K562 (cell line): ENCODE data around the gene ADD3. TPM values are rescaled to one million over a fixed set of nuclear protein-coding genes. Genes with fewer than 3 reads are reported as not detected.
A peak's percentile ranks its signal among the peaks of the same experiment; 100 is the strongest.

ENCODE experiments used
- CCNT2 ChIP-seq: IDR thresholded peaks from 2 replicates; pipeline ENCODE4 v1.6.1; 2011; ENCODE audit warnings: borderline replicate concordance, low read depth, mild to moderate bottlenecking, moderate library complexity, mixed read lengths, low read length; ENCODE audit not compliant: insufficient read length; ENCODE audit errors: extremely low read depth
- CHD1 ChIP-seq: fragments of 200-600 bp; sonication (generic); IDR thresholded peaks from one replicate; pipeline ENCODE4 v1.6.1; 2012; ENCODE audit warnings: mild to moderate bottlenecking, moderate library complexity, low read length, inconsistent platforms
- COPS2 ChIP-seq: fragments of 450-650 bp; conservative IDR thresholded peaks from 2 replicates; pipeline ENCODE4 v1.6.1; 2016; ENCODE audit warnings: mild to moderate bottlenecking, moderate library complexity
- CXXC5 ChIP-seq: fragments of 250-450 bp; sonication (Bioruptor Pico); IDR thresholded peaks from 2 replicates; pipeline ENCODE4 v1.8.0; 2022; ENCODE audit warnings: inconsistent platforms, mild to moderate bottlenecking, moderate library complexity
- ELF2 ChIP-seq: fragments of 250-450 bp; sonication (Bioruptor Pico); IDR thresholded peaks from 2 replicates; pipeline ENCODE4 v1.5.0; 2021; ENCODE audit warnings: mild to moderate bottlenecking
- HBP1 ChIP-seq: fragments of 450-650 bp; formaldehyde crosslinking; IDR thresholded peaks from 2 replicates; pipeline ENCODE4 v1.4.0; 2022; ENCODE audit warnings: missing genetic modification characterization
- HDAC3 ChIP-seq: fragments of 450-650 bp; IDR thresholded peaks from 2 replicates; pipeline ENCODE4 v1.6.1; 2018; ENCODE audit warnings: borderline replicate concordance, mild to moderate bottlenecking, moderate library complexity; ENCODE audit not compliant: partially characterized antibody
- HEY1 ChIP-seq: fragments of 250-450 bp; sonication (Bioruptor Pico); IDR thresholded peaks from 2 replicates; pipeline ENCODE4 v1.5.0; 2020; ENCODE audit warnings: mild to moderate bottlenecking, moderate library complexity, borderline replicate concordance
- MCM7 ChIP-seq, 2 experiments: fragments of 450-650 bp; IDR thresholded peaks; 2 replicates each; pipeline ENCODE4 v1.6.1; 2016 to 2018
- PHTF2 ChIP-seq: fragments of 250-450 bp; sonication (Bioruptor Pico); IDR thresholded peaks from 2 replicates; pipeline ENCODE4 v1.5.0; 2021; ENCODE audit warnings: mild to moderate bottlenecking
- PRDM10 ChIP-seq: fragments of 450-650 bp; IDR thresholded peaks from 2 replicates; pipeline ENCODE4 v1.6.1; 2018; ENCODE audit not compliant: partially characterized antibody
- RBBP5 ChIP-seq: fragments of 200-600 bp; sonication (generic); IDR thresholded peaks from 2 replicates; pipeline ENCODE4 v1.6.1; 2012; ENCODE audit warnings: borderline replicate concordance, mild to moderate bottlenecking, low read length, control low read depth, inconsistent platforms; ENCODE audit not compliant: insufficient read depth, poor library complexity, severe bottlenecking
- RCOR1 ChIP-seq, 2 experiments: IDR thresholded peaks; 2 replicates each; pipeline ENCODE4 v1.6.1; 2012; ENCODE audit warnings: low read depth in 2 of 2, low read length in 2 of 2, borderline replicate concordance in 1 of 2, improper control_type of control experiment in 1 of 2
- STAT5B ChIP-seq: fragments of 250-450 bp; sonication (Bioruptor Pico); IDR thresholded peaks from 2 replicates; pipeline ENCODE4 v1.8.0; 2021; ENCODE audit warnings: mild to moderate bottlenecking, inconsistent platforms
- ZBTB5 ChIP-seq: fragments of 450-650 bp; IDR thresholded peaks from 2 replicates; pipeline ENCODE4 v1.6.1; 2017; ENCODE audit warnings: antibody characterized with exemption
- ZNF3 ChIP-seq: fragments of 250-450 bp; sonication (Bioruptor Pico); IDR thresholded peaks from 2 replicates; pipeline ENCODE4 v1.5.0; 2021; ENCODE audit warnings: mild to moderate bottlenecking, moderate library complexity
- ZNF696 ChIP-seq: fragments of 250-450 bp; sonication (Bioruptor Pico); conservative IDR thresholded peaks from 2 replicates; pipeline ENCODE4 v1.4.0; 2020; ENCODE audit warnings: mild to moderate bottlenecking, moderate library complexity
- ZNF76 ChIP-seq: fragments of 250-450 bp; sonication (Bioruptor Pico); IDR thresholded peaks from 2 replicates; pipeline ENCODE4 v1.4.0; 2020; ENCODE audit warnings: mild to moderate bottlenecking, moderate library complexity, borderline replicate concordance
- polyA plus RNA-seq, 8 experiments: library from polyadenylated mRNA; depleted of rRNA in 4 of 8; stranded (reverse) in 5 of 8; unstranded in 3 of 8; fragments of >200 nt; fragmentation: Nextera tagmentation in 2 of 8; fragmentation: Illumina TruSeq in 1 of 8; extraction: Ambion mirVana in 2 of 8; extraction: Trizol in 1 of 8; gene quantifications; 2 replicates each; pipeline versions ENCODE4 v1.2.1 to v1.2.3, GENCODE V29; 2011 to 2014; ENCODE audit warnings: inconsistent platforms in 1 of 8, missing spikeins in 1 of 8
- total RNA-seq, 7 experiments: library from RNA; depleted of rRNA in 6 of 7; stranded (reverse); fragments of >200 nt in 6 of 7; fragmentation: Illumina TruSeq in 2 of 7; extraction: Trizol in 2 of 7; gene quantifications; 2 replicates each; pipeline versions ENCODE4 v1.2.1 to v1.2.3, GENCODE V29; 2011 to 2021; ENCODE audit warnings: low replicate concordance in 1 of 7

ADD3 gene
- total and polyA plus RNA-seq, 9 of the 15 experiments (the other 6 are each of a cell fraction or from before 2014, with no cell fraction given), result 13.2 to 125 (median 31.7) TPM

- TF ChIP-seq RBBP5, result no peak
- no peak for TF ChIP-seq HEY1 (CRISPR knock-in tag)
- no peak for TF ChIP-seq COPS2
- peak; percentile 80 for TF ChIP-seq PRDM10
- TF ChIP-seq MCM7 (IDR thresholded peaks at IDR 0.05), result no peak
- no peak for TF ChIP-seq ZBTB5
- no peak for TF ChIP-seq ZNF3 (CRISPR knock-in tag)
- TF ChIP-seq ELF2, result no peak
- no peak for TF ChIP-seq ZNF696 (CRISPR knock-in tag)
- TF ChIP-seq RCOR1 (IDR thresholded peaks at IDR 0.05; ENCODE audit: borderline replicate concordance in 1 of 2, low read depth in 2 of 2, low read length in 2 of 2), result no peak
- TF ChIP-seq CCNT2, result no peak
- no peak for TF ChIP-seq CXXC5 (CRISPR knock-in tag)
- TF ChIP-seq ZNF76 (CRISPR knock-in tag), result no peak
- TF ChIP-seq STAT5B (CRISPR knock-in tag), result no peak
- TF ChIP-seq PHTF2, result no peak
- no peak for TF ChIP-seq HDAC3
- 0 out of 2 replicates have a peak, but pooled peaks have one; percentile 19 for TF ChIP-seq HBP1 (CRISPR knock-in tag)
- no peak for TF ChIP-seq CHD1
Measured at GRCh38 chr10:110006358-110007160, 1.2 kb upstream of the ADD3 start (continued).
